Natural killer cell (primary cell): Measurements from ENCODE around the gene ARHGAP42. TPM values are rescaled to one million over a fixed set of nuclear protein-coding genes. Genes with fewer than 3 reads are reported as not detected.

Experiments used
- ATAC-seq, 3 donors: fragments of 150-1000 bp in 2 of 3; fragments of 200-7000 bp in 1 of 3; cut with Tn5 transposase; 1 replicate in 1 of 3; 2 replicates in 2 of 3; pipeline ENCODE4 v1.10.0; 2021; ENCODE audit warnings: mild to moderate bottlenecking in 2 of 3, moderate library complexity in 2 of 3
- DNase-seq, 2 donors: peaks; one replicate each; pipeline versions ENCODE4 v3.0.0 to v3.0.0-alpha.2; 2013 to 2021; ENCODE audit warnings: mixed read lengths in 1 of 2
- H3K27ac ChIP-seq: one replicate; pipeline ENCODE4 v1.5.1; 2013; ENCODE audit warnings: mild to moderate bottlenecking, low read length
- H3K27me3 ChIP-seq: one replicate; pipeline ENCODE4 v1.6.1; 2013; ENCODE audit warnings: low read length; ENCODE audit not compliant: control insufficient read depth, insufficient read depth
- H3K36me3 ChIP-seq: one replicate; pipeline ENCODE4 v1.6.1; 2013; ENCODE audit warnings: low read length; ENCODE audit not compliant: control insufficient read depth, insufficient read depth
- H3K4me1 ChIP-seq: one replicate; pipeline ENCODE4 v1.6.1; 2013; ENCODE audit warnings: low read length; ENCODE audit not compliant: control insufficient read depth, insufficient read depth
- H3K4me3 ChIP-seq: one replicate; pipeline ENCODE4 v1.5.1; 2013; ENCODE audit warnings: low read length
- H3K9me3 ChIP-seq: one replicate; pipeline ENCODE4 v1.6.1; 2013; ENCODE audit warnings: low read length; ENCODE audit not compliant: control insufficient read depth, insufficient read depth
- H3K27ac Mint-ChIP-seq, 2 donors: one replicate each; pipeline ENCODE4 v1.8.0; 2022; ENCODE audit warnings: mild to moderate bottlenecking in 2 of 2, mixed read lengths in 2 of 2, moderate library complexity in 1 of 2
- H3K27me3 Mint-ChIP-seq, 2 donors: one replicate each; pipeline ENCODE4 v1.8.0; 2022; ENCODE audit warnings: low read depth in 2 of 2, mixed read lengths in 2 of 2
- H3K36me3 Mint-ChIP-seq: one replicate; pipeline ENCODE4 v1.8.0; 2022; ENCODE audit warnings: mixed read lengths
- H3K4me1 Mint-ChIP-seq, 2 donors: one replicate each; pipeline ENCODE4 v1.8.0; 2022; ENCODE audit warnings: mixed read lengths in 2 of 2
- H3K4me3 Mint-ChIP-seq: one replicate; pipeline ENCODE4 v1.8.0; 2022; ENCODE audit warnings: mild to moderate bottlenecking, moderate library complexity, mixed read lengths
- H3K9me3 Mint-ChIP-seq, 2 donors: one replicate each; pipeline ENCODE4 v1.8.0; 2022; ENCODE audit warnings: mixed read lengths in 2 of 2
- CTCF ChIP-seq: fragments of 200-600 bp; IDR thresholded peaks from one replicate; pipeline ENCODE4 v1.8.0; 2022; ENCODE audit warnings: antibody characterized with exemption
- WGBS: methylation state at CpG from one replicate; pipeline ENCODE4 v1.1.7; 2013; ENCODE audit warnings: missing lambda C conversion rate; ENCODE audit not compliant: insufficient coverage; 5-methylcytosine and 5-hydroxymethylcytosine counted together
- intact Hi-C: fragments of 100-400 bp; cut with micrococcal nuclease; formaldehyde crosslinking; loops from one replicate; pipeline ENCODE4 v1.14.2; 2022
- total RNA-seq, 4 donors: library from RNA; stranded (reverse); fragments of 120-200 nt in 1 of 4; gene quantifications; one replicate each; pipeline versions ENCODE4 v1.2.3 to v1.2.4, GENCODE V29; 2013 to 2022

The ARHGAP42 gene
- total RNA-seq, 3 donors from 2014 or later (not counting 1 experiment from before 2014, with no cell fraction given) = 6.0 to 7.6 (median 6.4) TPM

GRCh38 chr11:101035872-101036271 lies 348.8 kb downstream of the ARHGAP42 start:
- no peak overlapping the region for H3K27ac ChIP-seq
- no CpG with 5 or more reads among the region's 1 CpG for WGBS
- no peaks in the 10 kb centered on the region for H3K36me3 ChIP-seq
- TF ChIP-seq CTCF = no peak
- H3K27me3 ChIP-seq = no peaks in the 10 kb centered on the region
- H3K27ac Mint-ChIP-seq = no peak overlapping the region
- no peak overlapping the region for H3K4me3 ChIP-seq
- ATAC-seq = no peak
- no peak overlapping the region for H3K4me3 Mint-ChIP-seq
- H3K4me1 ChIP-seq = no peaks in the 10 kb centered on the region
- DNase-seq = no peak
- intact Hi-C loops = no loop called here
- no peaks in the 10 kb centered on the region for H3K9me3 ChIP-seq
- H3K4me1 Mint-ChIP-seq = no peaks in the 10 kb centered on the region
- H3K36me3 Mint-ChIP-seq = no peaks in the 10 kb centered on the region
- H3K9me3 Mint-ChIP-seq = peaks cover 8% of the 10 kb centered on the region in 2 donors
- H3K27me3 Mint-ChIP-seq = no peaks in the 10 kb centered on the region
